HG02610 (cell line): ENCODE measurements around the gene PHKA2.
A peak's percentile ranks its signal among the peaks of the same experiment; 100 is the strongest.
"Not testable (repeated sequence)": the region's sequence is repeated elsewhere in the genome, so short reads cannot be mapped to it uniquely, and the experiment has no call there.

Experiments used
- ATAC-seq: cut with Tn5 transposase; IDR thresholded peaks from one replicate; pipeline ENCODE4 v1.9.1; 2021; ENCODE audit warnings: mild to moderate bottlenecking, moderate library complexity; ENCODE audit not compliant: unreplicated experiment

Gene PHKA2, protein sequence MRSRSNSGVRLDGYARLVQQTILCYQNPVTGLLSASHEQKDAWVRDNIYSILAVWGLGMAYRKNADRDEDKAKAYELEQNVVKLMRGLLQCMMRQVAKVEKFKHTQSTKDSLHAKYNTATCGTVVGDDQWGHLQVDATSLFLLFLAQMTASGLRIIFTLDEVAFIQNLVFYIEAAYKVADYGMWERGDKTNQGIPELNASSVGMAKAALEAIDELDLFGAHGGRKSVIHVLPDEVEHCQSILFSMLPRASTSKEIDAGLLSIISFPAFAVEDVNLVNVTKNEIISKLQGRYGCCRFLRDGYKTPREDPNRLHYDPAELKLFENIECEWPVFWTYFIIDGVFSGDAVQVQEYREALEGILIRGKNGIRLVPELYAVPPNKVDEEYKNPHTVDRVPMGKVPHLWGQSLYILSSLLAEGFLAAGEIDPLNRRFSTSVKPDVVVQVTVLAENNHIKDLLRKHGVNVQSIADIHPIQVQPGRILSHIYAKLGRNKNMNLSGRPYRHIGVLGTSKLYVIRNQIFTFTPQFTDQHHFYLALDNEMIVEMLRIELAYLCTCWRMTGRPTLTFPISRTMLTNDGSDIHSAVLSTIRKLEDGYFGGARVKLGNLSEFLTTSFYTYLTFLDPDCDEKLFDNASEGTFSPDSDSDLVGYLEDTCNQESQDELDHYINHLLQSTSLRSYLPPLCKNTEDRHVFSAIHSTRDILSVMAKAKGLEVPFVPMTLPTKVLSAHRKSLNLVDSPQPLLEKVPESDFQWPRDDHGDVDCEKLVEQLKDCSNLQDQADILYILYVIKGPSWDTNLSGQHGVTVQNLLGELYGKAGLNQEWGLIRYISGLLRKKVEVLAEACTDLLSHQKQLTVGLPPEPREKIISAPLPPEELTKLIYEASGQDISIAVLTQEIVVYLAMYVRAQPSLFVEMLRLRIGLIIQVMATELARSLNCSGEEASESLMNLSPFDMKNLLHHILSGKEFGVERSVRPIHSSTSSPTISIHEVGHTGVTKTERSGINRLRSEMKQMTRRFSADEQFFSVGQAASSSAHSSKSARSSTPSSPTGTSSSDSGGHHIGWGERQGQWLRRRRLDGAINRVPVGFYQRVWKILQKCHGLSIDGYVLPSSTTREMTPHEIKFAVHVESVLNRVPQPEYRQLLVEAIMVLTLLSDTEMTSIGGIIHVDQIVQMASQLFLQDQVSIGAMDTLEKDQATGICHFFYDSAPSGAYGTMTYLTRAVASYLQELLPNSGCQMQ

DNA sequence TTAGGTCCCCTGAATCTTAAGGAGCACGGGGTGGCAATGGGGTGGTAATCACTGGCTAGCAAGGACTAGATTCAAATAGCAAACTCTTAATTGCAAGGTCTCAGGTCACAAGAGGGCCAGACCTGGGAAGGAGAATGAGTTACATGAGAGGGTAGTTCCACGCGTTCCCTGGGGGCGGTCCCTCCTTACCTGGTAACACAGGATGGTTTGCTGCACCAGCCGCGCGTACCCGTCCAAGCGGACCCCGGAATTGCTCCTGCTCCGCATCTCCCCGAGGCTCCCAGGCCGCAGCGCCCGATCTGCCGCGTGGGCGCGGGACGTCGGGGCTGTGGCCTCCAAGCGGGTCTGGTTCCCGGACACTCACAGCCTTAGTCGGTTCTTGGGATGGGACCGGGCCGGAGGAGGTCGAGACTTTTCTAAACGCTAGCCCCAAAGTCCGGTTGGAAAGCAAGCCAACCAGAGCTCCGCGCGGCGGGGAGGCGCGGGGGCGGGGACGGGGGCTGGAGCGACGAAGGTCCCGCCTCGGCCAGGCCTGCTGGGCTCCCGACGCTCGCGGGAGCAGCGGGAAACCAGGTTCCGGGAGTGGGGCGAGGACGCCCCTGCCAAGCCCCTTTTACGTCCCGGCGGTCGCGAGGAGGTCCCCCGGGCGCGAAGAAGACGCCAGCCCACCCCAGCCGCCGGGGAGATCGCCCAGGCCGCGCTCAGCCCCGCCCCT lies at the start of gene PHKA2:
Gene PHKA2, minus strand, starts transcription at position 449 of the 715 bp plus-strand sequence. Its CDS starts 182 bp downstream, at position 267.
- peak; percentile 44 for ATAC-seq

DNA sequence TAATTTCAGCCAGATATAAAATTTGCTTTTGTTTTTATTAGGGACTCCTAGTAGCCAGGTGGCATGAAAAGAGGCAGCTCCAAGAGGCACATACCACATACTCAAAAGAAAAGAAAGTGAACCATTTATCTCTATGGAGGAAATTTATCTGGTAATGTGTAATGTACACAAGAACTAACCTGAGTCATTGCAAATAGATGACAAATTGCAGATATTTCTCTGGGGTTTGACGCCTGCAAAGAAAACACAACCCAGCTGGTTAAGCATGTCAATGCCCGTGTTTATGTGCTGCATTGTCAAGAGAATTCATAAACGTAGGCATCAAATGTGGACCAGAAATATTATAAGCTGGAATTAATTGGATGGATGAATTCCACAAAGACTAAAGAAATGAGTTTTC lies 46.9 kb upstream of the PHKA2 start:
- no peak for ATAC-seq

- no peak for ATAC-seq
Measured at GRCh38 chrX:19028560-19028959, 44.6 kb upstream of the PHKA2 start.

DNA sequence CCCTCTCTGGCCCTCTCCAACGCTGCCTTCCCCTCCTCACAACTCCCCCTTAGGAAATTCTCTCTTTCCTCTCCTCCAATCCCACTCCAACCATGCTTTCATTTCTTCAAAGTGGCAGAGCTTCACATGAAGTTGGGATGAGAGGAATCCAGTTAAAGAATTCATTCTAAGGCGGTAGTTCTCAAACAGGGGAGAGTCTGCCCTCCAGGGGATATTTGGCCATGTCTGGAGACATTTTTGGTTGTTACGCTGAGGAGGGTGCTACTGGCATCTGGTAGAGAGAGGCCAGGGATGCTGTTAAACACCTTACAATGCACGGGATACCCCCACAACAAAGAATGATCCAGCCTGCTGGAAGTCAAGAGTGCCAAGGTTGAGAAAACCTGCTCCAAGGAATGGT lies 40.5 kb upstream of the PHKA2 start:
- no peak for ATAC-seq

GRCh38 chrX:19019996-19020395 lies 36.1 kb upstream of the PHKA2 start:
- no peak for ATAC-seq

DNA sequence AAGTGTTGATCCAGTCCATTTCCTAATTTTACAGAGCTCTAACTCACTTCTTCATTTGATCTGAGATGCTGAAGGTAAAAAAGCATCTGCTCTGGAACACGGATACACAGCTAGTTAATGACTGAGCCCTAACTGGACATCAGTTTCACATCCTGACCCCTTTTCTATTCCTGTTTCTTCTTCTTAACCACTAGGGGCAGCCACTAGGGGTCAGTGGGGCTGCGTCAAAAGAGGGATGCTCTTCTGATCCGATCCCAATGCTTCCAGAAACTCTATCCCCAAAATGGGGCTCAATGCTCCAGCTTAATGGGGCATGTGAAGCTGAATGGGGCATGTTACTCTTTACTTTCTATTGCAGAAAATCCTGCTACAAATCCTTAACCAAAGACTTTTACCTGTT lies 33.4 kb upstream of the PHKA2 start:
- no peak for ATAC-seq

- not testable (repeated sequence) for ATAC-seq
Measured at GRCh38 chrX:19016614-19017013, 32.7 kb upstream of the PHKA2 start.

DNA sequence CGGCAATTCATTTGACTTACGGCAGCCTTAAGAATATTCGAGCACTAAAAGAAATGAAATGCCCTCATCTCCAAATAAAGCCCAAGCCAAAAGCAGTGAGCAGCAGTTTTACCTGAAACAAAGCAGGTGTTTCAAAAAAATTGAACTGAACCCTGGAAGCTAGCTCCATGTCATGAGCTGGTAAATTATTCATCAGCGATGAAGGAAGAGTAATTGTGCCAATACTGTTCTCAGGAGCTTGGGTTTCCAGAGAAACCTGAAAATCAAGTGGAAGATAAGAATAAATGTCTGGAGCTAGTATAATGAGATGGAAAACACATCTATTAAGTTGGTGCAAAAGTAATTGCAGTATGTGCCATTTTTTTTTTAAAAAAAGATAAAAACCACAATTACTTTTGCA lies 24.0 kb upstream of the PHKA2 start:
- ATAC-seq, result no peak

- no peak for ATAC-seq
Measured at GRCh38 chrX:19007011-19007410, 23.1 kb upstream of the PHKA2 start.

GRCh38 chrX:19005909-19006308 lies 22.0 kb upstream of the PHKA2 start:
- ATAC-seq, result no peak

DNA sequence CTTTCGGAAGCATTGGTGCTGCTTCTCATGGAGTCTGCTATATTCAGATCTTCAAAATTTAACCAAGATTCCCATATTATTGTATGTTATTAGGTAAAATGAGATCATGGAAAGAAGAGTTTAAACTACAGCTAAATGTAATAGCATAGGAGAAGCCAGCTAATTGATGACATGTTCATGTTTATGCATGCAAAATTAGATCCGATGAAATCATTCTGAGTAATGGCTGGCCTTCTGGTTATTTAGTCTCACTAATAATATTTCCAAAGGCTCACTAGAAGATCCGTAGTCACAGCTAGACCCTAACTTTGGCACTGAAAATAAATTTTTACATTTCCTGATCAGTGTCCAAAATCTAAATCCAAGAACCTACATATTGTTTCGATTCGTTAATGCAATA lies 19.8 kb upstream of the PHKA2 start:
- ATAC-seq, result no peak

GRCh38 chrX:18998653-18999052 lies 14.7 kb upstream of the PHKA2 start:
- no peak for ATAC-seq

GRCh38 chrX:18997916-18998315 lies 14.0 kb upstream of the PHKA2 start:
- ATAC-seq, result no peak

- ATAC-seq, result no peak
Measured at GRCh38 chrX:18996536-18996935, 12.6 kb upstream of the PHKA2 start.

DNA sequence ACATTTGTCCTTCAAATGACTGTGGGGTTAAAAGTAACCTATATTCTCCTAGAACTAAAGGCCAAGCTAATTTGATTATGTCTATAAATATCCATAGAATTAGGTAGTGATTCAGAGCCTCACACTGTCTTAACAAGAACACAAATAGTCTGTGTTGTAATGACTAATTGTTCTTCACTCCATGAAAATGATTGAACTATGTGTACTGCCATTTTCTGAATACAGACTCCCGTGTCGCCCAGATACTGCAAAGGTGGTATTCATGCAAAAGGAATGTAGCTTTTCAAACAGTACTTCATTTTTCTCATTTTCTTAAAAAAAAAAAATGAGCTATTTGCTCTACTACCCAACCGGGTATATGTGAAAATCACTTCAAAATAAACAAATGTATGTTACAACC lies 11.3 kb upstream of the PHKA2 start:
- ATAC-seq, result no peak

DNA sequence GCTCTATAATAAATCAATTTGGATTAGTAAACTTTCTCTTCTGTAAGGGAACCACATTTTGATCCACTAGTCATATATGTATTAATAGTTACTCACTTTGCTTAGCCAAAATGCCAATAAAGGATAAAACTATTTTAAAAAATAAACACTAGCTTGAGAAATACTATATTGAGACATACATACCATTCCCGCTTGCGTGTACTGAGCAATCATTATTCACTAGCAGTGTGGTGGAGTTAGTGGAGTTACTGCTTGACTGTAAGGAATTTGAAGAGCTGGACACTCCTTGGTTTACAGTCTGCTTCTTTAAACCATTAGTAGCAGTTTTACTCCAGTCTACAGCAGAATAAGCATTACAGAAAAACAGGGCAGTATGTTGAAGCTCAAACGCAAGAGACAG lies 10.8 kb upstream of the PHKA2 start:
- no peak for ATAC-seq

DNA sequence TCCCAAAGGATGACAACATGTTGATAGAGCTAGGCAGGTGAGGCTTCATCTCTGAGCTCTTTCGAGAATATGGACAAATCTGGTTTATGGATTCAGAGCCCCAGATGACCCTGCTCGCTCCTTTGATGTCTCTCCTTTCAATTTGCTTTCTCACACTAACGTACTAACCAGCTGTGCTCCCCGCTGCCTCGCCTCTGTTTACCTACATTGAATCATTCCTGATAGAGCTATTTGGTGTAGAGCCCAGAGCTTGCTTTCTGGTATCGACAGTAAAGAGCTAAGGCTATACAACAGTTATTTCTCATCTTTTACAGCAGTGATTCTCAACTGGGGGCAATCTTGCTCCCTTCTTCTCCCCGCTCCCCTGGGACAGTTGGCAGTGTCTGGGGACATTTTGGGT lies 8.9 kb upstream of the PHKA2 start:
- ATAC-seq, result no peak

- no peak for ATAC-seq
Measured at GRCh38 chrX:18985186-18985435, 1.2 kb upstream of the PHKA2 start.

DNA sequence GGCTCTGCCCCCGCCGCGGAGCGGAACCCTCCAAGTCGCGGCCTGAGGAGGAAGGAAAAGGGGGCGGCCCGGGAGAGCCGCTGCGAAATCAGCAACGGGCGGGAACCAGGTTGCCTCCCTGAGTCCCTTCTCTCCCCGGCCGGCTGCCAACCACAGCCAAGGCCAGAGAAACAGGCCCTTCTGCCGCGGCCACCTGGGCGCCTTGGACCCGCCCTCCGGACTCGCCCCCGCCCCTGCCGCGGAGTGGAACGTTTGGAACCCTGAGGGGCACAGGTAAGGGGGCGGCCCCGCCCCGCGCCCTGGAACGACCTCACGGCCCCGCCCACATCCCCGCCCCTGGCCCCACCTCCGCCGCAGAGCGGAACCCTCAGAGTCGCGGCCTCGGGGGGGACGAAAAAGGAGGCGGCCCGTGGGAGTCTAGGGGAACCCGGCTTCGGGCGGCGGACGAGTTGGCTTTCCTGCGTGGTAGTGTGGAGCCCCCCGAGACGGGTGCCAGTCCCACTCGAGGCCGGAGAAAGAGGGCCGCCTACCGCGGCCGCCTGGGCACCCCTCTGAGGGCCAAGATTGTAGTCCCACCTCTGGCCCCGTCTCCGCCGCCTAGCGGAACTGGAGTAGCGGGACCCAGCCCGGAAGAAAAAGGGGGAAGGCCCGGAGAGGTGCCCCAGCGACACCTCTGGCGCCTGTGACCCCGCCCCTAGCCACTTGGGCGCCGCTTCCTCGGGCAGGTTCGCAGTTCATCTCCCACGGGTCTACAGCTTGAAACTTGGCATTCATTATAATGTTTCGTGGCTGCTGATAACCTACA lies 669 bp upstream of the PHKA2 start:
- ATAC-seq, result peak; percentile 89

GRCh38 chrX:18981124-18981807 lies 2.6 kb downstream of the PHKA2 start:
- ATAC-seq, result no peak
